Spleen (tissue), 7 donors: ENCODE results near the gene MRPS22.

Source experiments
- CTCF ChIP-seq, 11 experiments: fragments of 200-600 bp in 7 of 11; fragments of 450-650 bp in 4 of 11; sonication (generic) in 4 of 11; IDR thresholded peaks in 8 of 11; conservative IDR thresholded peaks in 3 of 11; 1 replicate in 7 of 11; 2 replicates in 4 of 11; pipeline versions ENCODE4 v1.4.0 to v1.8.0; 2016 to 2021; ENCODE audit warnings: antibody characterized with exemption in 11 of 11, inconsistent platforms in 4 of 11, mild to moderate bottlenecking in 1 of 11
- POLR2A ChIP-seq, 3 donors: fragments of 450-650 bp; IDR thresholded peaks; one replicate each; pipeline ENCODE4 v1.5.1; 2017; ENCODE audit warnings: antibody characterized with exemption in 3 of 3, mild to moderate bottlenecking in 1 of 3
- POLR2AphosphoS5 ChIP-seq, 3 donors: sonication (generic); formaldehyde crosslinking; IDR thresholded peaks; one replicate each; pipeline ENCODE4 v1.5.1; 2017; ENCODE audit warnings: antibody characterized with exemption in 3 of 3
- donor health status: DM: no; HTN: no; CAD: no; lungs with moderate emphysema.
- donor health status: DM: no; HTN: no; CAD: no.
- donor health status: DM: no; HTN: no; CAD: no.

DNA sequence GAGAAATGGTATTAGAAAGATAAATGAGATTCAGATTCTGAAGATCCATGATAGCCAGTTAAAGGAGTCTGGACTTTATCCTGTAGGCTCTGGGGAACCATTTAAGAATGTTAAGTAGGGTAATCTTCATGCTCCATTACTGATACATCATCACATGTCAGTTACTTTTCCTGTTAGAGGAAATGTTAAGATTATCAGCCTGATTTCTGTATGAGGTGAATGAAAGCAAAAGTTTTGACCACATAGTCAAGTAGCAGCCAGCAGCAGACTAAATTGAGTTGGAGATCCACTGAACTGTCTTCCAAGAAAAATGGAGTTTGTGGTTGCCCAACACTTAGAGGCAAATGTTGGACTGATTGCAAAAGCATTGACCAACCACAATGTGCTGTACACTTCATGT is 50.3 kb downstream of the MRPS22 start:
- TF ChIP-seq CTCF (IDR thresholded peaks at IDR 0.05 in 8 of 11, conservative IDR thresholded peaks at IDR 0.05 in 3 of 11) (no peak), POLR2AphosphoS5 (IDR thresholded peaks at IDR 0.05) (no peak), POLR2A (IDR thresholded peaks at IDR 0.05) (no peak)
